IMR-90 (cell line): ENCODE measurements around the gene EMSY. TPM values are rescaled to one million over a fixed set of nuclear protein-coding genes. Genes with fewer than 3 reads are reported as not detected.

Source experiments
- ATAC-seq: fragments of 200-7000 bp; cut with Tn5 transposase; 2 replicates; pipeline ENCODE4 v1.9.1; 2020; ENCODE audit warnings: low read depth, mild to moderate bottlenecking, moderate library complexity
- BruUV-seq: library from RNA; stranded (reverse); fragments of 400-500 nt; replicated peaks from 2 replicates; lab custom pipeline; 2021; lab: Mats Ljungman, UMichigan
- CTCF ChIA-PET: fragments of 300-600 bp; formaldehyde crosslinking; extraction: SDS; loops from one replicate; lab custom pipeline; 2021; ENCODE audit warnings: antibody characterized with exemption; lab: Yijun Ruan, JAX
- POLR2A ChIA-PET: fragments of 300-600 bp; sonication (Branson Sonifier 250); formaldehyde crosslinking; loops from one replicate; lab custom pipeline; 2022; ENCODE audit warnings: antibody characterized with exemption; ENCODE audit not compliant: unreplicated experiment; lab: Charles Lee
- DNase-seq: peaks from one replicate; pipeline ENCODE4 v3.0.0; 2013
- H2AFZ ChIP-seq: replicated peaks from 2 replicates; pipeline ENCODE3; 2013; ENCODE audit warnings: low read length, mild to moderate bottlenecking; ENCODE audit not compliant: poor library complexity
- H2AK5ac ChIP-seq: 2 replicates; pipeline ENCODE4 v1.6.1; 2013; ENCODE audit warnings: low read depth, low read length, inconsistent platforms
- H2AK9ac ChIP-seq: replicated peaks from 2 replicates; pipeline ENCODE3; 2013; ENCODE audit warnings: mild to moderate bottlenecking, low read depth, low read length, moderate library complexity; ENCODE audit not compliant: poor library complexity
- H2BK120ac ChIP-seq: 2 replicates; pipeline ENCODE4 v1.6.1; 2013; ENCODE audit warnings: low read depth, low read length, inconsistent platforms
- H2BK15ac ChIP-seq: 3 replicates; pipeline ENCODE4 v1.6.1; 2013; ENCODE audit warnings: low read depth, low read length, inconsistent platforms
- H2BK20ac ChIP-seq: 2 replicates; pipeline ENCODE4 v1.6.1; 2013; ENCODE audit warnings: low read depth, mild to moderate bottlenecking, inconsistent platforms, low read length, moderate library complexity
- H2BK5ac ChIP-seq: 2 replicates; pipeline ENCODE4 v1.6.1; 2013; ENCODE audit warnings: mild to moderate bottlenecking, low read depth, low read length, inconsistent platforms; ENCODE audit not compliant: poor library complexity, severe bottlenecking
- H3K14ac ChIP-seq: replicated peaks from 2 replicates; pipeline ENCODE4 v1.6.1; 2013; ENCODE audit warnings: low read depth, low read length, inconsistent platforms
- H3K18ac ChIP-seq: 2 replicates; pipeline ENCODE4 v1.6.1; 2013; ENCODE audit warnings: low read depth, low read length, control low read depth
- H3K23ac ChIP-seq: 2 replicates; pipeline ENCODE4 v1.6.1; 2013; ENCODE audit warnings: low read depth, low read length, inconsistent platforms
- H3K27ac ChIP-seq: 2 replicates; pipeline ENCODE4 v1.5.1; 2013; ENCODE audit warnings: mild to moderate bottlenecking, control low read depth, low read length; ENCODE audit not compliant: insufficient read depth
- H3K27me3 ChIP-seq: 2 replicates; pipeline ENCODE4 v1.6.1; 2013; ENCODE audit warnings: low read length; ENCODE audit not compliant: control insufficient read depth, insufficient read depth
- H3K36me3 ChIP-seq: 2 replicates; pipeline ENCODE4 v1.6.1; 2013; ENCODE audit warnings: low read length, mixed read lengths; ENCODE audit not compliant: control insufficient read depth, insufficient read depth
- H3K4ac ChIP-seq: 2 replicates; pipeline ENCODE4 v1.6.1; 2013; ENCODE audit warnings: low read depth, low read length, inconsistent platforms
- H3K4me1 ChIP-seq: 2 replicates; pipeline ENCODE4 v1.6.1; 2013; ENCODE audit warnings: low read length, mixed read lengths; ENCODE audit not compliant: control insufficient read depth, insufficient read depth
- H3K4me2 ChIP-seq: 2 replicates; pipeline ENCODE4 v1.6.1; 2013; ENCODE audit warnings: low read depth, mild to moderate bottlenecking, control low read depth, low read length, moderate library complexity
- H3K4me3 ChIP-seq: 2 replicates; pipeline ENCODE4 v1.5.1; 2013; ENCODE audit warnings: low read depth, mild to moderate bottlenecking, control low read depth, low read length, moderate library complexity; ENCODE audit not compliant: insufficient read depth
- H3K56ac ChIP-seq: 2 replicates; pipeline ENCODE4 v1.6.1; 2013; ENCODE audit warnings: low read length, inconsistent platforms; ENCODE audit not compliant: insufficient read depth; ENCODE audit errors: extremely low read depth
- H3K79me1 ChIP-seq, 2 experiments: 2 replicates each; pipeline ENCODE4 v1.6.1; 2013; ENCODE audit warnings: low read length in 2 of 2, inconsistent platforms in 1 of 2, low read depth in 1 of 2
- H3K9ac ChIP-seq: 2 replicates; pipeline ENCODE4 v1.6.1; 2013; ENCODE audit warnings: low read depth, low read length, control low read depth
- H3K9me1 ChIP-seq: 2 replicates; pipeline ENCODE4 v1.6.1; 2013; ENCODE audit warnings: low read length, inconsistent platforms; ENCODE audit not compliant: insufficient read depth
- H3K9me3 ChIP-seq: 2 replicates; pipeline ENCODE4 v1.6.1; 2013; ENCODE audit warnings: low read length; ENCODE audit not compliant: control insufficient read depth, insufficient read depth
- H4K20me1 ChIP-seq: 2 replicates; pipeline ENCODE4 v1.6.1; 2013; ENCODE audit warnings: low read length, inconsistent platforms; ENCODE audit not compliant: insufficient read depth
- H4K5ac ChIP-seq: 2 replicates; pipeline ENCODE4 v1.6.1; 2013; ENCODE audit warnings: mild to moderate bottlenecking, low read depth, low read length, control low read depth
- H4K8ac ChIP-seq, 2 experiments: 2 replicates each; pipeline ENCODE4 v1.6.1; 2013; ENCODE audit warnings: low read depth in 2 of 2, low read length in 2 of 2, control low read depth in 1 of 2, inconsistent platforms in 1 of 2
- H4K91ac ChIP-seq: 2 replicates; pipeline ENCODE4 v1.6.1; 2013; ENCODE audit warnings: low read depth, low read length, inconsistent platforms; ENCODE audit not compliant: insufficient read depth
- CHD1 ChIP-seq: IDR thresholded peaks from 2 replicates; pipeline ENCODE4 v1.6.1; 2012; ENCODE audit warnings: low read depth, low read length, improper control_type of control experiment
- ELK1 ChIP-seq: fragments of 150-350 bp; IDR thresholded peaks from 2 replicates; pipeline ENCODE4 v1.6.1; 2016; ENCODE audit warnings: low read depth, mild to moderate bottlenecking, low read length, moderate library complexity, borderline replicate concordance
- FOS ChIP-seq: fragments of 150-350 bp; IDR thresholded peaks from 2 replicates; pipeline ENCODE4 v1.6.1; 2016; ENCODE audit warnings: low read depth, low read length
- MAFK ChIP-seq: IDR thresholded peaks from 2 replicates; pipeline ENCODE4 v1.6.1; 2012; ENCODE audit warnings: low read depth, low read length, improper control_type of control experiment
- MAZ ChIP-seq: IDR thresholded peaks from 2 replicates; pipeline ENCODE4 v1.6.1; 2012; ENCODE audit warnings: low read depth, mild to moderate bottlenecking, low read length, improper control_type of control experiment, moderate library complexity, borderline replicate concordance
- MXI1 ChIP-seq: IDR thresholded peaks from 2 replicates; pipeline ENCODE4 v1.6.1; 2012; ENCODE audit warnings: low read depth, mild to moderate bottlenecking, low read length, moderate library complexity, borderline replicate concordance
- NFE2L2 ChIP-seq: fragments of 150-350 bp; IDR thresholded peaks from 2 replicates; pipeline ENCODE4 v1.6.1; 2016; ENCODE audit warnings: low read depth, mild to moderate bottlenecking, low read length
- POLR2A ChIP-seq: IDR thresholded peaks from 2 replicates; pipeline ENCODE4 v1.6.1; 2012; ENCODE audit warnings: mild to moderate bottlenecking, low read depth, low read length
- RAD21 ChIP-seq: IDR thresholded peaks from 2 replicates; pipeline ENCODE4 v1.6.1; 2012; ENCODE audit warnings: low read length, improper control_type of control experiment
- RCOR1 ChIP-seq: IDR thresholded peaks from 2 replicates; pipeline ENCODE4 v1.6.1; 2012; ENCODE audit warnings: mild to moderate bottlenecking, low read length, improper control_type of control experiment; ENCODE audit not compliant: insufficient replicate concordance
- USF2 ChIP-seq: fragments of 150-350 bp; IDR thresholded peaks from 2 replicates; pipeline ENCODE4 v1.6.1; 2017; ENCODE audit warnings: mild to moderate bottlenecking, antibody characterized with exemption, low read length, low read depth
- WGBS, 2 experiments: methylation state at CpG; one replicate each; pipeline versions ENCODE4 v1.1.5 to v1.1.7; 2013; ENCODE audit warnings: missing lambda C conversion rate in 2 of 2; ENCODE audit not compliant: insufficient read length in 1 of 2; ENCODE audit errors: extremely low coverage in 2 of 2; 5-methylcytosine and 5-hydroxymethylcytosine counted together
- dilution Hi-C: fragments of 300-500 bp; cut with HindIII; formaldehyde crosslinking; loops from one replicate; pipeline ENCODE4 v1.14.3; 2018; ENCODE audit warnings: low sequenced_read_pairs; ENCODE audit not compliant: unreplicated experiment
- in situ Hi-C: fragments of 300-500 bp; cut with MboI; formaldehyde crosslinking; loops from 3 replicates; pipeline ENCODE4 v1.14.3; 2019; ENCODE audit warnings: low sequenced_read_pairs, inconsistent platforms, mixed read lengths
- intact Hi-C: fragments of 100-400 bp; cut with micrococcal nuclease; formaldehyde crosslinking; loops from 2 replicates; pipeline ENCODE4 v1.10.0; 2022
- polyA plus RNA-seq, 3 experiments: library from polyadenylated mRNA; depleted of rRNA; stranded (reverse); fragments of >200 nt; gene quantifications; 2 replicates each; pipeline ENCODE4 v1.2.3, GENCODE V29; 2012; ENCODE audit warnings: low replicate concordance in 1 of 3
- total RNA-seq: library from RNA; depleted of rRNA; stranded (reverse); fragments of >200 nt; gene quantifications from 2 replicates; pipeline ENCODE4 v1.2.3, GENCODE V29; 2012

Gene EMSY
- total and polyA plus RNA-seq, 2 of the 4 experiments (the other 2 are of a cell fraction): 14.1 to 22.0 TPM

- Histone ChIP-seq H3K9ac (no peak overlapping the region), H3K4me1 (peaks cover 2% of the 10 kb centered on the region; the same call in 1 of the 2 replicates), H3K36me3 (peaks cover 22% of the 10 kb centered on the region), H2BK20ac (no peak overlapping the region), H3K14ac (no peak overlapping the region), H3K4me2 (no peak overlapping the region; the same call in 1 of the 2 replicates), H3K27ac (no peak overlapping the region), H3K56ac (no peak overlapping the region), H3K79me1 (peaks cover 0 to 10% of the 10 kb centered on the region in 2 experiments; a peak in 3 of 4 replicates), H3K4ac (peak overlapping the region; percentile 9; the same call in 1 of the 2 replicates), H2AFZ (no peak overlapping the region), H4K5ac (no peak overlapping the region), H3K23ac (peak overlapping the region; percentile 52; the same call in 1 of the 2 replicates), H3K27me3 (no peaks in the 10 kb centered on the region), H2BK120ac (no peak overlapping the region; the same call in 1 of the 2 replicates), H4K20me1 (no peaks in the 10 kb centered on the region), H2BK5ac (peak overlapping the region; percentile 35), H2AK5ac (no peak overlapping the region; the same call in 1 of the 2 replicates), H3K9me1 (peaks cover 12% of the 10 kb centered on the region), H2AK9ac (no peak overlapping the region), H4K91ac (no peak overlapping the region), H3K18ac (no peak overlapping the region), H3K9me3 (no peaks in the 10 kb centered on the region), H4K8ac (no peak overlapping the region), H2BK15ac (no peak overlapping the region), H3K4me3 (no peak overlapping the region)
- DNase-seq (peak; percentile 45), ATAC-seq (no peak; the same call in 1 of the 2 replicates)
- dilution Hi-C loops: no loop called here
- BruUV-seq: no TSS peak
- TF ChIP-seq USF2 (no peak), FOS (no peak), CHD1 (no peak), RCOR1 (no peak), ELK1 (no peak), NFE2L2 (no peak), POLR2A (no peak), MAZ (no peak), RAD21 (no peak), MAFK (no peak), MXI1 (no peak)
- ChIA-PET POLR2A (no interaction called here), CTCF (no interaction called here)
- intact Hi-C loops: no loop called here
- no CpG with 5 or more reads among the region's 7 CpGs for WGBS, 2 experiments
- in situ Hi-C loops: no loop called here
Measured at GRCh38 chr11:76543006-76543703, 98.3 kb downstream of the EMSY start.
